ENCODE data around the gene ACTR3C. TPM values are rescaled to one million over a fixed set of nuclear protein-coding genes. Genes with fewer than 3 reads are reported as not detected.

Gene ACTR3C
- total RNA-seq, 2 donors from 2014 or later, result 6.3 to 13.0 TPM

Other genes with a start within 250 kb of the ACTR3C start
- 10 to 100 TPM; 37.1 to 37.3 TPM for gene LRRC61, start 190 bp downstream of the ACTR3C start, total RNA-seq
- gene RARRES2, start 18.1 kb upstream of the ACTR3C start, total RNA-seq, result not detected
- 10 to 100 TPM; 53.6 to 73.7 TPM for gene REPIN1, start 45.3 kb upstream of the ACTR3C start, total RNA-seq
- gene ZNF775, start 55.8 kb upstream of the ACTR3C start, total RNA-seq, result 1 to 10 TPM; 6.5 to 8.2 TPM
- 10 to 100 TPM; 10.2 to 13.1 TPM for gene GIMAP8, start 127.1 kb upstream of the ACTR3C start, total RNA-seq
- gene GIMAP7, start 191.3 kb upstream of the ACTR3C start, total RNA-seq, result 10 to 100 TPM; 45.1 to 50.7 TPM
- gene GIMAP4, start 243.8 kb upstream of the ACTR3C start, total RNA-seq, result 100 to 1,000 TPM; 114 to 156 TPM